ENCODE results near the gene MMP11. TPM values are rescaled to one million over a fixed set of nuclear protein-coding genes. Genes with fewer than 3 reads are reported as not detected.

The MMP11 gene
- polyA plus RNA-seq, 1 experiment = 38.1 TPM

GRCh38 chr22:23831261-23831660 lies 58.6 kb downstream of the MMP11 start:
- H3K4me3 ChIP-seq (ENCODE audit: low read depth, low read length) = no peak overlapping the region
- no peak for DNase-seq (ENCODE audit: low read depth)
- no peaks in the 10 kb centered on the region for H3K27me3 ChIP-seq (ENCODE audit: control insufficient read depth, insufficient read depth, low read length)
- H3K36me3 ChIP-seq (ENCODE audit: control insufficient read depth, insufficient read depth, low read length) = peaks cover 32% of the 10 kb centered on the region
- ChIA-PET CTCF (interaction anchor here (0.8 to 2.7 kb wide), 2 partner anchors 15 to 18 kb away, joined by 3 to 10 read pairs; no protein-coding TSS in a partner anchor), POLR2A (no interaction called here)
- TF ChIP-seq CTCF (IDR thresholded peaks at IDR 0.05; ENCODE audit: insufficient read depth, low read depth, low read length) = no peak

GRCh38 chr22:23831781-23832180 lies 59.1 kb downstream of the MMP11 start:
- H3K36me3 ChIP-seq (ENCODE audit: control insufficient read depth, insufficient read depth, low read length) = peaks cover 33% of the 10 kb centered on the region
- TF ChIP-seq CTCF (IDR thresholded peaks at IDR 0.05; ENCODE audit: insufficient read depth, low read depth, low read length) = no peak
- no peaks in the 10 kb centered on the region for H3K27me3 ChIP-seq (ENCODE audit: control insufficient read depth, insufficient read depth, low read length)
- POLR2A ChIA-PET = no interaction called here
- DNase-seq (ENCODE audit: low read depth) = no peak
- H3K4me3 ChIP-seq (ENCODE audit: low read depth, low read length) = no peak overlapping the region
- CTCF ChIA-PET = interaction anchor here (0.8 to 2.7 kb wide), 3 partner anchors 14 to 68 kb away, joined by 3 to 10 read pairs (median 4); no protein-coding TSS in a partner anchor

DNA sequence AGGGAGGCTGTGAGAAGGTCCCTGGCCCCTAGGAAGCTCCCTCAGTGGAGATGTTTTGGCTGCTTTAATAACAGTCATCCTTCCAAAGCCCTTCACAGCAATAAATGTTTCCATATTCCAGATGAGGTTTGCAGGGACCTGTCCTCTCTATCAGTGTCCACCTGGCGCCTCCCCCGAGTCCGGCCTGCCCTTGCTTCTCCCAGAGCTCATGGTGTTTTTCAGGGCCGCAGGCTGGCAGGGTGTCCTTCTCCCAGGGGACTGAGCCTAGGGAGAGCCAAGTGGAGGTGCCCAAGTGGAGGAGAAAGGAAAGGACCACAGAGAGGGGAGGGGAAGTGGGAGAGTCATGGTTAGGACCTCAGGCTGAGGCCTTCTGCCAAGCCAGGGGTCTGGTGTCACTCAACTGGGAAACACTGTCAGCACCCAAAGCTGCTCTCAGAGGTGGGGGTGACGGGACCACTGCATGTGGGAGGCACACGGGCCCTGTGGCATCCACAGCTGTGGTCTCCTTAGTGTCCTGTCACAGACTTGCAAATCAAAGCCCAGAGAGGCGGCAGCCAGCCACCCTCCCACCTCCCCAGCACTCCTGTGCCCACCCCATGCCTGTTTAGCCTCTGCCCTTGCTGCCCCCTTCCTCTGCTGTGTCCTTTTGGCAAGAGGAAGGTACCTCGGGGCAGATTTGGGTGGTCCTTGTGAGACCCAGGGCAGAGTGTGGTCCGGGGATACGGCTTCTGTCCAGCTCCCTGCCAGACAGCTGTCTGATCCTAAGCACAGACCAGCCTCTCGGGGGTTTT lies 59.8 kb downstream of the MMP11 start:
- CTCF ChIA-PET = interaction anchor here (0.7 to 2.7 kb wide), 3 partner anchors 16 to 69 kb away, joined by 3 to 10 read pairs (median 4); no protein-coding TSS in a partner anchor
- no peak overlapping the region for H3K4me3 ChIP-seq (ENCODE audit: low read depth, low read length)
- no peaks in the 10 kb centered on the region for H3K27me3 ChIP-seq (ENCODE audit: control insufficient read depth, insufficient read depth, low read length)
- no peak for DNase-seq (ENCODE audit: low read depth)
- H3K36me3 ChIP-seq (ENCODE audit: control insufficient read depth, insufficient read depth, low read length) = peaks cover 28% of the 10 kb centered on the region
- TF ChIP-seq CTCF (IDR thresholded peaks at IDR 0.05; ENCODE audit: insufficient read depth, low read depth, low read length) = no peak
- POLR2A ChIA-PET = no interaction called here

DNA sequence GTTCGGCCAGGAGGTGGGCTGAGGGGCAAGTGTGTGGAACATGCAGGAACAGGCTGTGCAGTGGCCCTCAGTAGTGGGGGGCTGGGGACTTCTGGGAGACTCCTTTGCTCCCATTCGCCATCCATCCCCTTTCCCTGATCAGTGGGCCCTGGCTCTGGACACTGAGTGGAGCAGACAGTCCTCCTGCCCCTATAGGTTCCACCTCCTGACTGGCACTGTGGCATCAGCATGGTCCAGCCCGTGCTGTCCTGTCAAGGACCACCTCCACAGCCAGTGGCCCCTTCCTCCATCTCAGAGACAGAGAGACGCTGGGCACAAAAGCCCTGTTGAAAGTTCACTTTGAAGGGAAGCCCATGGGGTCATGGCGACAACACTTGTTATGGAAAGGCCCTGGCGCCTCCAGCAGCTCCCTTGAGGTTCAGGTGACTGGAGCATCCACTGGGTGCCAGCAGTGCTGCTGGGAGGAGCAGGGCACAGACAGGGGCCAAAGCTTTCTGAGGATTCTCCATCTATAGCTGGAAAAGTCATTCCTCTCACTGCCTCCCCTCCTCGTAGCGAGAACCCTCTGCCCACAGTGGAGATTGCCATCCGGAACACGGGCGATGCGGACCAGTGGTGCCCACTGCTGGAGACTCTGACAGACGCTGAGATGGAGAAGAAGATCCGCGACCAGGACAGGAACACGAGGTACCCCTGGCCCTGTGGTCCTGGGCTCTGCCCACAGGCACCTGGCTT lies 60.5 kb downstream of the MMP11 start:
- Histone ChIP-seq H3K4me3 (ENCODE audit: low read depth, low read length) (no peak overlapping the region), H3K36me3 (ENCODE audit: control insufficient read depth, insufficient read depth, low read length) (peaks cover 26% of the 10 kb centered on the region), H3K27me3 (ENCODE audit: control insufficient read depth, insufficient read depth, low read length) (no peaks in the 10 kb centered on the region)
- ChIA-PET POLR2A (no interaction called here), CTCF (interaction anchor here (0.7 to 2.7 kb wide), 2 partner anchors 16 to 17 kb away, joined by 3 to 10 read pairs; no protein-coding TSS in a partner anchor)
- no peak for DNase-seq (ENCODE audit: low read depth)
- no peak for TF ChIP-seq CTCF (IDR thresholded peaks at IDR 0.05; ENCODE audit: insufficient read depth, low read depth, low read length)

Other genes starting within 250 kb of the MMP11 start
- gene IGLL1, start 192.6 kb upstream of the MMP11 start, polyA plus RNA-seq (2011; rRNA removed) = not detected in 2 replicates
- not detected in 2 replicates for gene DRICH1, start 140.5 kb upstream of the MMP11 start, polyA plus RNA-seq (2011; rRNA removed)
- not detected in 2 replicates for gene RGL4, start 81.8 kb upstream of the MMP11 start, polyA plus RNA-seq (2011; rRNA removed)
- gene ZNF70, start 21.7 kb upstream of the MMP11 start, polyA plus RNA-seq (2011; rRNA removed) = 1.4 TPM in 2 replicates
- 0.21 TPM in 1 of 2 replicates, not detected in the other for gene VPREB3, start 18.4 kb upstream of the MMP11 start, polyA plus RNA-seq (2011; rRNA removed)
- 2.6 and 4.0 TPM in 2 replicates for gene C22orf15, start 9.9 kb upstream of the MMP11 start, polyA plus RNA-seq (2011; rRNA removed)
- 22.1 and 22.5 TPM in 2 replicates for gene CHCHD10, start 4.9 kb upstream of the MMP11 start, polyA plus RNA-seq (2011; rRNA removed)
- gene SMARCB1, start 14.1 kb downstream of the MMP11 start, polyA plus RNA-seq (2011; rRNA removed) = 136 and 174 TPM in 2 replicates
- gene DERL3, start 66.2 kb downstream of the MMP11 start, polyA plus RNA-seq (2011; rRNA removed) = 0.47 and 0.71 TPM in 2 replicates
- 9.6 and 14.7 TPM in 2 replicates for gene SLC2A11, start 85.0 kb downstream of the MMP11 start, polyA plus RNA-seq (2011; rRNA removed)
- gene MIF, start 121.5 kb downstream of the MMP11 start, polyA plus RNA-seq (2011; rRNA removed) = 202 and 246 TPM in 2 replicates
- 3.6 and 5.9 TPM in 2 replicates for gene GSTT2B, start 188.3 kb downstream of the MMP11 start, polyA plus RNA-seq (2011; rRNA removed)
- 0.06 TPM in 1 of 2 replicates, not detected in the other for gene DDTL, start 194.0 kb downstream of the MMP11 start, polyA plus RNA-seq (2011; rRNA removed)
- 79.5 and 87.3 TPM in 2 replicates for gene DDT, start 201.6 kb downstream of the MMP11 start, polyA plus RNA-seq (2011; rRNA removed)
- gene GSTT2, start 207.3 kb downstream of the MMP11 start, polyA plus RNA-seq (2011; rRNA removed) = 0.16 and 0.23 TPM in 2 replicates
- not detected in 2 replicates for gene GSTT4, start 232.6 kb downstream of the MMP11 start, polyA plus RNA-seq (2011; rRNA removed)
- 7.0 and 7.2 TPM in 2 replicates for gene CABIN1, start 238.5 kb downstream of the MMP11 start, polyA plus RNA-seq (2011; rRNA removed)

Data from BJ (cell line).